HG03460 (cell line): Measurements from ENCODE around the gene RAB5A.
"Not testable (repeated sequence)": the region's sequence is repeated elsewhere in the genome, so short reads cannot be mapped to it uniquely, and the experiment has no call there.

Experiments used
- ATAC-seq: cut with Tn5 transposase; IDR thresholded peaks from one replicate; pipeline ENCODE4 v1.9.1; 2021; ENCODE audit not compliant: unreplicated experiment

RAB5A gene

DNA sequence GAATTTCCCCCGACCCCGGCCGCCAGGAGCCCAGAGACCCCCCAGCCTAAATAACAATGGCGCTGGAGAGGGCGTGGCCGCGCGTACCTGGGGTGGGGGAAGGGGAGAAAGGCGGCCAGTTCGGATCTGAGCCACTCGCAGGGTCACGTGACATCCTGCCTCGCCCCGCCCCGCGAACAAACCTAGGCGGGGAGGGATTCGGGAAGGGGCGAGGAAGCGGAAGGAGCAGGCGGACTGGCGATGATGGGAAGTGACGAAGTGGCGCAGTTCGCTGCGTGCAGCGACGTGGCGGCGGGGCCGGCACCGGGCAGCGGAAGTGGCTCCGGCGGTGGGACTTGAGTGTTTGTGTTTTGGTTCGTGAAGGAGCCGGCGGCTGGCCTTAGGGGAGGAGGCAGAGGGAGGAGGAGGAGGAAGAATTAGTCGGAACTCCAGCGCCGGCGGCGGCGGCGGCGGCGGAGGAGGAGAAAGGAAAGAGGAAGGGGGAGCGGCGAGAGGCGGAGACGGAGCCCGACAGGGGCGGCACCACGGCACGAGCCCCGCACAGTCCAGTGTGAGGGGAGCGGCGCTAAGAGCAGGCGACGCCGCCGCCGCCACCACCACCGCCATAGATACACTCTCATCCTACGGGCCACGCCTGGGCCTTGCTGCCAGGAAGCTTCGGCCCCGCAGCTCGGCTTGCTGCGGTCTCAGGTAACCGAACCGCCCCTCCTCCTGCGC lies at the start of gene RAB5A:
RAB5A (plus strand) TSS at position 266 of the 717 bp plus-strand sequence. CDS start 3,802 bp downstream, outside the sequence.
- peak; percentile 95 for ATAC-seq

DNA sequence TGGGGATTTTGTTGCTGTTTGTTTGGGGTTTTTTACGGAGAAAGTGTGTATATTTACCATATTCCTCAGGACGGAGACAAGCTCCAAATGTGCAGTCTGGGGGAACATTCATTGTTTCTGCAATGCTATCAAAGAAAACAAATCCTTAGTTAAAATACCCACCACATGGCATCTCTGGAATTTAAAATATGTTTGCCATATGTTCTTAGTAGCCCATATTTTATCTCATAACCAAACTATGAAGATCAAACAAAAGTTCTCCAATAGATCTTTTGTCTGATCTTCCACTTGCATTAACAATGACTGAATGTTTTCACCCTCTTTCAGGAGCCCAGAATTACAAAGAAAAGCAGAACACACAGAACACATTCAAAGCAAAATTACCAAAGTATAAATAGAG lies 48.2 kb upstream of the RAB5A start:
- ATAC-seq: no peak

DNA sequence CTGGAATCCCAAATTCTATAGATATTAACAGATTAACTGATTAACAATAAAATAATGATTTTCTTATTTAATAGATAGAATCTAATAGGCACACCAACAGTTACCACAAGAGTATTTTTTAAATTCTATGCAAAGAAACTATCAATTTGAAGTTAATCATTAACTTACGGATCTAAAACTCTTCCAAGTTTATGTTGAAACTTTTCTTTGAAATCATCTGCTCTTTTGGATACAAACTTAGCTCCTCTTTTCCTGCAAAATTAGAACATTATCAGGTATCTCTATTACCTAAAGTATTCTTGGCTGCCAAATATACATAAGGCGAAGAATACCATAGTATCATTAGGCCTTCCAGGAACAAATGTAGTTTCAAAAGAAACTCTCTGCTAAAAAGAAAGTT lies 47.6 kb upstream of the RAB5A start:
- no peak for ATAC-seq

- not testable (repeated sequence) for ATAC-seq
Observed at GRCh38 chr3:19899833-19900232, 47.1 kb upstream of the RAB5A start.

DNA sequence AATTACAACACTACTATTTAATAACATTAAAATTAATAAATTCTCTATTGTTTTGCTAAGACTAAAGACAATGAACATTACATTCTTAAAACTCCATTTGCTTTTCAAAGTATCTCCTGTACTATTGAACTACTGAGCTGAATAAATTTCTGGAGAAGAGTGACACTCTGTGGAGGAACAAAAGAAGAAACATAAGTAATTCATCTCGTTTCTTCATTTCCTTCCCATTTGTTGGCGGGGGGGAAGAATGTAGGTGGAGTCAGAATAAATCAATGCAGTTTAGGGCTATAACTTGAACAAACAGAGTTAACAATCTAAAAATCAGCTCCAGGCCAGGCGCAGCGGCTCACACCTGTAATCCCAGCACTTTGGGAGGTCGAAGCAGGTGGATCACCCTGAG lies 45.6 kb upstream of the RAB5A start:
- ATAC-seq: no peak

- no peak for ATAC-seq
Observed at GRCh38 chr3:19901918-19902317, 45.0 kb upstream of the RAB5A start.

DNA sequence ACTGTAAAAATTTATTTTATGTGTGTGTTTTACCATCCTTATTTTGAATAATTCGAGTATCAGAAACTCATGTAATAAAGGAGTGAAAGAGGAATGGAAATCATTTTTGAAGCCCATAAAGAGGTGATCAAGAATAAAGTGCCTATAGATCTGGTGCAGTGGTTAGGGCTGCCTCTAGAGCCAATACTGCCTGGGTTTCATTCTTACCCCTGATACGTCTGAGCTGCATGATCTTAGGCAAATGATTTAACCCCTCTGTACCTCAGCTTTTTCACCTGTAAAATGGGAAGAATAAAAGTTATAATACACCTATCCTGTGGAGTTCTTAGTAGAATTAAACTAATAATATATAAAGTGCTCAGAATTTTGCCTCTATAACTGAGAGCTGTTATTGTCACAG lies 43.2 kb upstream of the RAB5A start:
- ATAC-seq: no peak

GRCh38 chr3:19907523-19907922 lies 39.4 kb upstream of the RAB5A start:
- no peak for ATAC-seq

DNA sequence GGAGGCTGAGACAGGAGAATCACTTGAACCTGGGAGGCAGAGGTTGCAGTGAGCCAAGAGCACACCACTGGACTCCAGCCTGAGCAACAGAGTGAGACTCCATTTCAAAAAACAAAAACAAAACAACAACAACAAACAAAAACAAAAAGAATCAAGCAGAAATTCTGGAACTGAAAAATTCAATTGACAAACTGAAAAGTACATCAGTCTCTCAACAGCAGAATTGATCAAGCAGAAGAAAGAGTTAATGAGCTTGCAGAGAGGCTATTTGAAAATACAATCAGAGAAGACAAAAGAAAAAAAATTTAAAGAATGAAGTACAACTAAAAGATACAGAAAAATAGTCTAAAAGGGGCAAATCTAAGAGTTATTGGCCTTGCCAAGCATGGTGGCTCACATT lies 35.4 kb upstream of the RAB5A start:
- ATAC-seq: no peak

- no peak for ATAC-seq
Observed at GRCh38 chr3:19917167-19917566, 29.7 kb upstream of the RAB5A start.

GRCh38 chr3:19920401-19921080 lies 26.4 kb upstream of the RAB5A start:
- no peak for ATAC-seq

- peak; percentile 85 for ATAC-seq
Observed at GRCh38 chr3:19931180-19931692, 15.7 kb upstream of the RAB5A start.

DNA sequence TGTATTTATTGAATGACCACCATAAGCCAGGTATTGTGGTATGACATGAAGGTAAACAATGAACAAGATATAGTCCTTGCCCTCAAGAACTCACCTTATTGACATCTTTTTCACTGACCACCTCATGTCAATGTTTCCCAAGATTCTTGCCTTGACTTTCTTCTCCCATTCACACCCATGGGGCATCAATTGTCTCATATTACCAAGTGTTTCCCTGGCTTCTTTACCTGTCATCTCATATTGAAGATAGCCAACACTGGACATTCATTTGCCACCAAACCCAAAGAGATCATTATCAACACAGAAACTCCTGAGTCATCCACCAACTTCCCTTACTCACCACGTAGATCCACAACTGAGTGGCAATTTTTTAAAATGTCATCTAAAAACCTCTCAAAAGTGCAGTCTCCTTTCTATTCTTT lies 15.1 kb upstream of the RAB5A start:
- ATAC-seq: no peak

DNA sequence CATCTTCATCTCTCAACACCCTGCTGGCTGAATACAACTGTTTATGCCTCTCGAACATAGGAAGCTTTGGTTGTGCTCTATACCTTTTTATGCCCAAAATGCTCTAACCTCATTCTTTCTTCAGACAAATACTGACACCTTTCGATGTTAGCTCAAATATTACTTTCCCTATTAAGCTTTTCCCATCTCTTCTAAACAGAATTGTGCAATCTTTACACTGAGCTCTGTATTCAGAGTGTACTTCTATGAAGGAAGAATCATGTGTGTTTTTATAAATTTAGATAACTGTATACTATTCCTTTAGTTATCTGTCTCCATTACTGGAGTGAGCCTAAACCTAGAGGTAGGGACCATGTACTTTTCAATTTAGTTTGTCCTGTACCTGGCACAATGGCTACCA lies 14.5 kb upstream of the RAB5A start:
- no peak for ATAC-seq

- ATAC-seq: no peak
Observed at GRCh38 chr3:19934098-19934566, 12.8 kb upstream of the RAB5A start, which contains the start of gene EFHB. EFHB (minus strand) TSS chr3:19934217; CDS start chr3:19934018, 199 bp downstream.

DNA sequence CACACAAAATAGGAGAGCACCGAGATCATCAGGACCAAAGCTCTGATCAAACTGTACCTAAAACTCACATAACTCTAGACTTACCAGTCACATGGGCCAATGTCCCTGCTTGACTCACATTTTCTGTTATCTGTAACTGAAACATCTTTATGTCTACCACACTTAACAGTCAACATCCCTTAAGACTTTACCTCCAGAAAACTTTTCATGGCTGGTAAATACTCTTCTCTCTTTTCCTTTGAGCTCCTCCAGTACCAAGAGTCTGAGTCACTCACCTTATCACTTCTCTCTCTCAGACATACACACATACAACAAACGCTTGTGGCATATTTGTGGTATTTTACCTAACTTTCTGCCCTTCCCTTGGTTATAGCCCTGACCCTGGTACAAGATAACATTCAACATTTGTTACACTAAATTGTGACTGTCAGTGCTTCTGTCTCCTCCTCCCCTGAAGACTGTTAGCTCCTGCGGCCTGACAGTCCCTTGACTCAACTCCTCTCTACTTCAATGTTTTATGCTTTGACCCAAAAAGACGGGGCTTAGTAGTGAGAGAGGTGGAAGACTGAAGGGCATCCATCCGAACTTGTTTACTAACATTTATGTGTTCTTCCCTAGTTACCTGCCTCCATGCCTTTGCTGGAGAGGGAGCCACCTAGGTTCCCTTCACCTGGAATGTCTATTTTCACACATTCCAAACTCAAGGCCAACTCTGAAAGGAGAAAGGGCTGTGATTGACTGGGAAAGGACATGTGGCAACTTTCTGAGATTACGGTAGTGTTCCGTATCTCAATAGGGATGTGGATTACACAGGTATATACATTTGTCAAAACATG lies 9.2 kb upstream of the RAB5A start:
- ATAC-seq: no peak

GRCh38 chr3:19938295-19938627 lies 8.6 kb upstream of the RAB5A start:
- ATAC-seq: no peak

GRCh38 chr3:19940643-19941042 lies 6.3 kb upstream of the RAB5A start:
- no peak for ATAC-seq

DNA sequence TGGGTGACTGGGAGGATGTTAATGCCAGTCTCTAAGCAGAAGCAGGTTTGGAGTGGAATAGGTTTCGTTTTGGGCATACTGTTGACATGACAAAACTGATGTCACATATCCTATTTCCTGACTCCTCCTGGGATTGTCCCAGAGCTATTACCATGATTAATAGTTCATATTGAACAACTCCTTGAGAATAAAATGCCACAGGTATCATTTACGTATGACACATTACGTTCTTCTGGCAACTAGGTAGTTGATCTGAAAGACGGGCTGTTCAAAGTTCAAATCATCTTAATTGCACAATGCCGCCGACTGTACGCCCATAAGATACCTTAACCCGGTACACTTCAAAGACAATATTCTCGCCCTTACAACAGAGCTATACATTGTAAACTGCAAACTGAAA lies 1.4 kb upstream of the RAB5A start:
- ATAC-seq: no peak

GRCh38 chr3:19945969-19946831 lies 697 bp upstream of the RAB5A start:
- ATAC-seq: peak; percentile 1
